UCSD-AML1 (cell line): ENCODE results near the gene ATP11A.
A peak's percentile ranks its signal among the peaks of the same experiment; 100 is the strongest.

Experiments
- DNase-seq: peaks from one replicate; lab custom pipeline; 2025; ENCODE audit not compliant: unreplicated experiment; lab: John Stamatoyannopoulos, UW

The ATP11A gene

DNA sequence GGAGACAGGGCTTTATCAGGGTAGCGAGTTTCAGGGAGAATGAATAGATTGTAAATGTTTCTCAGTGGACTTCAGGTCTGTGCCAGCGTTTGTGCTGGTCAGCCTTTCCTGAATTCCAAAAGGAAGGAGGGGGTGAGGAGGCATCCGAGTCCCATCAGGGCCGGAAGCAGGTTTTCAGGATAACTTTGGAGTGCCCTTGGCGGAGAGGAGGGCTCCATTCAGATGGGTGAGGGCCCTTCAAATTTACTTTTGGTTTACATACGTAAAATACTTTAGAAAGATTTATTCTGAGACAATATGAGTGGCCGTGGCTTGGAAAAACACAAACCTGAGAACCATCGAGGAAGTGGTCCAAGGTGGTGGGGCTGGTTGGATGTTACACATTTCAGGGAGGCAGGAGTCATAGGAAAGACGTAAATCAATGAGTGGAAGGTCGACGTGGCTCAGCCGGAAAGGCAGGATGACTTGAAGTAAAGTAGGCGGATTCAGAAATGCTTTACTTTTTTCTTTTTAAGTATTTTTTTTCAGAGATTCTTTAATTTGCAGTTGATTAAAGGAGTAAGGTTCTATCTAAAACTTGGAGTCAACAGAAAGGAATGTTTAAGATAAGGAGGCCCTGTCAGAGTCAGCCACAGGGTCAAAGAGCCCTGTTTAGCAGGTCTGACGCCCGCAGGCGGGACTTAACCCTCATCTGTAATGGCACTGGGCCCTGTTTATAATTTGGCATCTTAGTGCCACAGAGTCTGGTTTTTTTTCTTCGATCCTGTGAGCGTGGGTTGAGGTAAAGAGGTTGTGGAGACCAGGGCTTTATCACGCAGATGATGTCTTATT, 32.8 kb downstream of the ATP11A start:
- DNase-seq = no peak

GRCh38 chr13:112723771-112724170, 33.9 kb downstream of the ATP11A start:
- no peak for DNase-seq

DNA sequence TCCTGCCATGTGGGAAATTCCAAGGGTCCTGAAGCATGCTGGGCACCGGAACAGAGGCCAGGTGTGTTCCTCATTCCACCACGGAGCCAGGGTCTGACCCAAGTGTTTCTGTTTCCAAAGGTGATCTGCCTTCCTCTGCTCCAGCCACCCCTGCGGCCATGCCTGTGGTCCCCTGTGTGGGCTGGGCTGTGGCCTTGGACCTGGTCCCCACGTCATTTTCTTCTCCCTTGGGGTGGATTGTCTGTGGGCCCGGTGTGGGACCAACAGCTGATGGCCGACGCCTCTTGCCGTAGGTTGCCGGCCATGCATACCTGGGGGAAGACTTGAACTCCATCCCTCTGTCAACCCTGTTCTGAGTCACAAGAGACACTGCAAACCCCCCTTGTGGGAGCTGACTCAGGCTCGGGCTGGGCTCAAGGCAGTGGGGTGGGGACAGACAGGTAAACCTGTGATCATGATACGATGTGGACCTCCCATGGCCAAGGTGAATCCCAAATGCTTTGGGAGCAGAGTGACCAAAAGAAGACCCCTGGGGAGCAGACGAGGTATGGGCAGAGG, 35.0 kb downstream of the ATP11A start:
- no peak for DNase-seq

DNA sequence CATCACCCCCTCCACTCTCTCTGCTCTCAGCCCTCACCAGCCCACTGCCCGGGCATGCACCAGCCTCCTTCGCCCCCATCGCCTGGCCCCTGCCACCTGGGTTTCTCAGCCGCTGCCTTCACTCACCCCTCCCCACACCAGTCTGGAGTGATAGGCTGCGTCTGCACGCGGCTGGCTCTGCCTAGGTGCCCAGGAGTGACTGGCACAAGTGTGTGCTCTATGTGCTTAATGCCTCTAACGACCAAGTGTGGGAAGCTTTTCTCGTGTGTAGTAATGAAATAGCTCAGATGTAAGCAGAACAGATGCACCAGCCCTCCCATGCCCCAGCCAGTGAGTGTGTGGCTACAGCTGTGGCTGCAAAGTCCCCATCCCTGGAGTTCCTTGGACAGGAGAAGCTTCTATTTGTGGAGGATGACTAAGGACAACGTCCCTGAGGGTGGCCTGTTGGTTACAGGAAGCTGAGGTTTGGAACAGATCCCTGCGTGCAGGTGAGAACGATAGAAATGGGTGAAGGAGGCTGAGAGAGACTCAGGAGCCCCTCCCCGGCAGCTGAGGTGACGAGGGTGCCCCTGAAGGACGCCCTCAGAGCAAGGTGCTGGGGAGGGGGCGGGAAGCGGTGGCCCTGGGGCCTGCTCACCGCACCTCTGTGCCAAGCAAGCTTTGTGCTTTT, 35.6 kb downstream of the ATP11A start:
- peak; percentile 30 for DNase-seq

DNA sequence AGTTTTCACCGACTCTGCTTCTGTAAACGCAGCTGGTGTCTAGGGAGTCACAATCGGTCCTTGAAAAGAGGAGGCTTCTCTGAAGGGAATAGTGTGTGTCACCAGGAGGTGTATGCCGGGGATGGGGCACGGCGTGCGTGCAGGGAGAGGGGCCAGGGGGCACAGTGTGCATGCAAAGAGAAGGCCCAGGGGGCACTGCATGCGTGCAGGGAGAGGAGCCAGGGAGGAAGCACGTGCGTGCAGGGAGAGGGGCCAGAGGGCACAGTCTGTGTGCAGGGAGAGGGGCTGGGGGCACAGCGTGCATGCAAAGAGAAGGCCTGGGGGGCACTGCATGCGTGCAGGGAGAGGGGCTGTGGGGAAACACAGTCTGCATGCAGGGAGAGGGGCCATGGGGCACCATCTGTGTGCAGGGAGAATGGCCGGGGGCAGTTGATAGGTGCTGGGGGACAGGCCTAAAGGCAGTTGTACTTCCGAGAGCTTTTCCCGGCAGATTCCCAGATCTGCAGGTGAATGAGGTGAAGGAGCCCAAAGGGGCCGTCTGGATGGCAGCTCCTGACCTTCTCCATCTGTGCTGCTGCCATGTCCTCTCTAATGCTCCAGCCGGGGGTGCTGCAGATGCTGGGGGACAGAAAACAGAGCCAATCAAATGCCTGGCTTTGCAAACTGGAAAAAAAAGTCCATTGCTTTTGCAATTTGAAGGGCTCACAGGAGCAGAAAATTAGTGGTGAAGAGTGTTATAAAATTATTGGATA, 36.4 kb downstream of the ATP11A start:
- no peak for DNase-seq

GRCh38 chr13:112727581-112727980, 37.7 kb downstream of the ATP11A start:
- no peak for DNase-seq

DNA sequence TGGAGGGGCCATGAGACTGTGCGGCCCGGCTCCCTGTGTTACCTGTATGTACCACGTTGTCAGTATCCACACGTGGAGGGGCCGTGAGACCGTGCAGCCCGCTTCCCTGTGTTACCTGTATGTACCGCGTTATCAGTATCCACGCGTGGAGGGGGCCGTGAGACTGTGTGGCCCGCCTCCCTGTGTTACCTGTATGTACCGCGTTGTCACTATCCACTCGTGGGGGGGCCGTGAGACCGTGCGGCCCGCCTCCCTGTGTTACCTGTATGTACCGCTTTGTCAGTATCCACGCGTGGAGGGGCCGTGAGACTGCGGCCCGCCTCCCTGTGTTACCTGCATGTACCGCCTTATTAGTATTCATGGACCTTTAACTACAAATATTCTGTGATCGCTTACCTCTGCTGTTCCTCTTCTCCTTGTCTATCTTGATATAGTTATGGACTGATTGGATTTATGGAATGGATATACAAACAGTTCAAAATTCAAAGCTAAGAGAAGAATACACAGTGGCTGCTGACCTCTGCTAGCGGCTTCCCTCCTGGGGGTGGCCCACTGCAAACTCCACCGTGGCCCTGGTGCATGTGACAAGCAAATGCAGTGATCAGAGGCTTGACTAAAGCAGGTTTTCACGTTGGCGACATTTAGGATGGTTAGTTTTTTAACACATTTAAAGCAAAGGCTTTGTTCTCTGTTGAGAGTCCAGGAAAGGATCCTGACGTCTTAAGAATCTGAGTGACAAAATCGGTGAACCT, 38.7 kb downstream of the ATP11A start:
- DNase-seq = no peak

GRCh38 chr13:112729408-112729807, 39.6 kb downstream of the ATP11A start:
- DNase-seq = no peak

- no peak for DNase-seq
Observed at GRCh38 chr13:112730157-112730671, 40.4 kb downstream of the ATP11A start.

GRCh38 chr13:112731667-112732616, 42.1 kb downstream of the ATP11A start:
- no peak for DNase-seq

GRCh38 chr13:112732679-112733078, 42.8 kb downstream of the ATP11A start:
- no peak for DNase-seq

DNA sequence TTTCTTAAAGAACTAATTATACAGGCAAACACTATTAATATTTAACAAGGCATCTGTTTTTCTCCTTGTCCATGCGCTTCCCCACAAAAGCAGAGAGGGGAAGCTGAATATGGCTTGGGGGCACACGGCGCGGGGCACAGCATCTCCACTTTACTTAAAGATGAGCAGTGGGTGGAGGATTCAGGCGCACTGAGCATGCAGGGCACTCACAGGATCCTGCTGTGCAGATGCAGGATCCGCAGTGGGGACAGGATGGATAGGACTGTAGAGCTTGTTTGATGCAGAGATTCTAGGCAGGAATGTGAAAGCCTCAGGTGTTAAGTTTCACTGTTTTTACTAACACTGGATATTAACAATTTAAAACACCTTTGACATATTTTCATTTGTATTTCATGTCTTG, 43.3 kb downstream of the ATP11A start:
- DNase-seq = no peak

DNA sequence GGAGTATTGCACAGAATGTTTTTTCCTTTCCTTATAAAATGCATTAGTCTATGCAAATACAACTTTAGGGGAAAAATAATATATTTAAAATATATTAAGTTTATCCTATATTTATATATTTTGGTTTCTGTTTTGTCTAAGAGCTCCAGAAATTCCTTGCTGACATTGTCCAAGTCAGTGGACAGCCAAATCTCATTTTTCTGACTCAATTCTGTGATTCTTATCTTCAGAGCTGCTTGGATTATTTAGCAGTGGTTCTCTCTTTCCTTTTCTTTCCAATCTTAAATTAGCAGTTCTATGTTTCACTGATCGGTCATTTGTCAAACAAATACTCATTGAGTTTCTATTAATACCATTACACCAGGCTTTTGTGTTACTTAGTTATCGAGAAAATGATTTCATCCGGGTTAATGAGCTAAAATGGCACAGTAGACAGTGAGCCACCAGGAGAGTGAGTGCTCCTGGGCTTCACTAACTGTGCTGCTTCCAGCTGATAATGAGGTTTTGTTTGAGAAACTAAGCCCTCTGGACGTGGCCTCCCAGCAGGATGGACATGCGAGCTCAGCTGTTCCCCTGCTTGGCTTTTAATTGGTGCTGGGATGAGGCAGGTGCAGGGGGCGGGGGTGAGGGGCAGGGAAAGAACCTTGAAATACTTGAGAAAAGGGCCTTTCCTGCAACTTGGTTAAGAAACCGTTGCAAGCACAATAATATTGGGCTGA, 44.0 kb downstream of the ATP11A start:
- DNase-seq = no peak

DNA sequence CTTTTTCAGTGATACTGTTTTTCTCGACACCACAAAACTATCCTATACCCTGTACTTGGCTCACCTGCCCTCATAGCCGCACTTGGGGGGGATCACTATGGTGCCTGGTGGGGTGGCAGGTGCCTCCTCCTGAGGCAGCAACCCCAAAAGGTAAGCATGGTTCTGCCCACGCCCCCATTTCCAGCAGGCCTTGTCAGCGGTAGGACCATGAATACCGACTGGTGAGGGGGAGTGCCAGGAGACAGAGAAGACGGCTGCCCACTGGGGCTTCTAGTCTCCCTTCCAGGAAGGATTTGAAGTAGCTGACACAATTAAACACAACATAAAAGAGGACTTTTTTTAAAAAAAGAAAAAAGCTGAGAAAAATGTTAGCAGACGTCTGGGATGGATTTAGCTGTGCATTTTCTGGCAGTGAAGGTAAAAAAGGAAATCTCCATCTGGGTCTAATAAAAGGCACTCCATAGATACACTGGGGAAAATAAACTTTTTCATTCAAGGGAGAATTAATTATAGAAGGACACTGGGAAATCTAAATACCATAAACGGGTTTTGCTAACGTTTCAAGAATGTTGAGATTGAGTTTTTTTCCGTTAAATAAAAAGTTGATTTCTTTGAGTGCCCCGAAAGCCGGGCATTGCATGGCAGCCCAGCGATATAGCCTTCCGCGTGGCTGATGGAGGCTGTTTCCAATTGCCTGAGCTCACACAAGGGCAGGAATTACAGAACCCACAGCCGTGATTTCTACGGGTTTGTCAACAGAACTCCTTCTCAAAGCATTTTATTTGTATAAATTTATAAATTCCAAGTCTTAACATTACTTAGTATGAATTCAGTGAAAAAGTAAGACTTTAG, 45.1 kb downstream of the ATP11A start:
- no peak for DNase-seq

DNA sequence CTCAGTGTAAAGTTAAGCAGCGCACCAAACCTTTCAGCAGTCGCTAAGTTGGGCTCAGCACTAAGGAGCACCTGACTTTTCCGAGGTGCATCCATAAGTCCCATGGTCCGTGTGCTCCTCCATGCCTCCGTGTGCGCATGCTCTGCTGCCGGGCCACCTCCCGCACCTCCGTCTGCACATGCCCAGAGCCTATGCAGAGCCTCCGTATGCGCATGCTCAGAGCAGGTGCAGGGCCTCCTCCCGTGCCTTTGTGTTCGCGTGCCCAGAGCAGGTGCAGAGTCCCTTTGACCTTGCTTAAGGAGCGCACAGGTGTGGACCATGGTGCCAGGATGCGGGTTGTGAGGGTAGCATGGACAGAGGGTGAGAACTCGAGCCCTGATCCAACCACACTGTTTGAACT, 46.0 kb downstream of the ATP11A start:
- no peak for DNase-seq

DNA sequence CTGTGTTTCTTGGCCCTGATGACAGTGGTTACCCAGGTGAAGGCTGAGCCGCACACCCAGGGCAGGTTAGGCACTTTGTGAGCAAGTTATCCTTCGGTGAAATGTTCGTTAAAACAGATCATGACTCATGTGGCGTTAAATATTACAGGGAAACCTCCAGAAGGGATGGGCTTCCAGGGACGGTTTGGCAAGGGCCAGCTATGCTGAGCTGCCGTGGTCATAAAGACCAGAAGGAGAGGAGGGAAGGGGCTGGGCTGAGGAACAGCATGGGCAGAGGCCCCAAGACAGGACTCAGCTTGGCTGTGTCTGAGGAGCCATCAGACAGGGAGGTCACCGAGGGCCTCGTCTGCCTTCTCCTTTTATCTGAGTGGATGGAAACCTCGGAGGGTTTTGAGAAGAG, 47.5 kb downstream of the ATP11A start:
- DNase-seq = no peak

GRCh38 chr13:112738606-112739005, 48.8 kb downstream of the ATP11A start:
- DNase-seq = no peak
